Posterior cingulate gyrus (tissue), 11 donors: Measurements from ENCODE around the gene SAMHD1.
"Not testable (repeated sequence)": the region's sequence is repeated elsewhere in the genome, so short reads cannot be mapped to it uniquely, and the experiment has no call there.

Source experiments
- DNase-seq, 10 donors: peaks; one replicate each; pipeline versions ENCODE4 v3.0.0 to v3.0.0-alpha.2; 2020 to 2021; ENCODE audit warnings: mixed read lengths in 3 of 10
- intact Hi-C: fragments of 100-400 bp; cut with DNase I; formaldehyde crosslinking; loops from one replicate; pipeline ENCODE4 v1.15.1; 2023

SAMHD1 gene

DNA sequence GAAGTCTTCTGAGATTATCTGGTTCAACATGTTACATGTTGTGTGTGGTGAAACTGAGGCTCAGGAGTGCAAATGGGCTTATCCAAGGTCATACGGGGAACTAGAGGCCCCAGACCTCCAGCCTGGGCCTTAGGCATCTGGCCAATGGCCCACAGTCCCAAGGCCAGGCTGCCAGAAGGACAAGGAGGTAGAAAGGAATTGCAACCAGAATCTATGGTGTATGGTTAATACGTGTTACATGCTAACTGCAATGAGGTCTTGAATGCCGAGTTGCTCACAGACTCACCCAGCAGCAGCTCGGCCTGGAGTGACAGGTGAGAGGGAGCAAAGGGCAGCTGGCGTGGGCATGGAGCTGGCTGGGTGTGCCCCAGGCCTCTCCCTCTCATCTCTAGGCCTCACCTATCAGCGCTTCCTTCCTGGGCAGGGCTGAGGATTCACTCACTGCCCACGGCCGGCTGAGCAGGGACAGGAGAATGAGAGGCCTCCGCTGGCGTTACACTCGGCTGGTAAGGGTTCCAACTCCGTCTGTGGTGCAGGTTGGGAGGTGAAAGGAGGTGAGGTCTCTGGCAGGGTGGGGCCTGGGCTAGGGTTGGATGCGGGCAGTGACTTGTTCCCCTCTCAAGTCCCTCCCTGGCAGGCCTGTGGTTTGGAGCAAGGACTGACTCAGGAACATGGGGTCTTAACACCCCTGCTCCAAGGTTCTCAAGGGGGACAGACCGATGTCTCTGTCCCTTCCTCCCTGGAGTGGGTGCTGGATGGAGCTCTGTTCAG lies 75.6 kb downstream of the SAMHD1 start, which contains the start of gene TLDC2:
Gene TLDC2 (plus strand): TSS at position 437 of the 771 bp plus-strand sequence. CDS start 37 bp downstream, at position 474.
- intact Hi-C loops = no loop called here

GRCh38 chr20:36875093-36875492 lies 76.4 kb downstream of the SAMHD1 start:
- intact Hi-C loops = not testable (repeated sequence)
- DNase-seq = peak in 2 of 10 donors; percentile 8 to 21

More for the DNA sequence above, 75.6 kb downstream of the SAMHD1 start, which contains the start of gene TLDC2:
- peak in 2 of 10 donors; percentile 46 to 69 for DNase-seq

DNA sequence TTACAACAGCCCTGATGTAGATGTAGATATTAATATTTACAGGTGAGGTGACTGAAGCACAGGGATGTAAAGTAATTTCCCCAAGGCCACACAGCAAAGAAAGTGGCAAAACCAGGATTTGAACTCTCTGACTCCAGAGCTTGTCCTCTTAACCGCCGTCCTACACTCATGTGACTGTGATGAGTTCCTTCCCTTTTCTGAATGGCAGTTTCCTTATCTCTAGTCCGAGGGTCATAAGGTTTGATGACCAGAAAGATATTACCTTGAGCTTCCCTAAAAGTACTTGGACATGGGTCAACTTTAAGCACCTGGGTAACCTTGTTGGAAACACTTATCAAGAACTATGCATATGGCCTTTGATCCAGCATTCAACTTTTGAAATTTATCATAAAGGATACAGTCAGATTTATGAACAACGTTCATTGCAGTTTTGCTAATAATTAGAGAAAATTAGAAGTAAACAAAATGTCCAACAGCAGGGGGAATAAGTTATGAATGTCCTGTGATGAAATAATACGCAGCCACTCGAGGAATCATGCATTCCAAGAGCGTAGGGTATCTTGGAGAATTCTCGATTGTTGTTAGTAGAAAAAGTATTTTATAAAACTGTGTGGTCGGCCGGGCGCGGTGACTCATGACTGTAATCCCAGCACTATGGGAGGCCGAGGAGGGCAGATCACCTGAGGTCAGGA lies 77.9 kb downstream of the SAMHD1 start:
- intact Hi-C loops = no loop called here
- peak in 2 of 10 donors; percentile 32 to 34 for DNase-seq

- intact Hi-C loops = no loop called here
- DNase-seq = peak in 2 of 10 donors; percentile 74 to 88
Observed at GRCh38 chr20:36872852-36873251, 78.7 kb downstream of the SAMHD1 start.

GRCh38 chr20:36871640-36872570 lies 79.6 kb downstream of the SAMHD1 start:
- peak in 2 of 10 donors; percentile 53 to 57 for DNase-seq
- intact Hi-C loops = no loop called here

- intact Hi-C loops = loop anchor here (1.0 kb wide), 1 partner anchor 35 kb away; no protein-coding TSS in a partner anchor
- DNase-seq = peak in 2 of 10 donors; percentile 46 to 82
Observed at GRCh38 chr20:36866681-36867495, 84.6 kb downstream of the SAMHD1 start.

DNA sequence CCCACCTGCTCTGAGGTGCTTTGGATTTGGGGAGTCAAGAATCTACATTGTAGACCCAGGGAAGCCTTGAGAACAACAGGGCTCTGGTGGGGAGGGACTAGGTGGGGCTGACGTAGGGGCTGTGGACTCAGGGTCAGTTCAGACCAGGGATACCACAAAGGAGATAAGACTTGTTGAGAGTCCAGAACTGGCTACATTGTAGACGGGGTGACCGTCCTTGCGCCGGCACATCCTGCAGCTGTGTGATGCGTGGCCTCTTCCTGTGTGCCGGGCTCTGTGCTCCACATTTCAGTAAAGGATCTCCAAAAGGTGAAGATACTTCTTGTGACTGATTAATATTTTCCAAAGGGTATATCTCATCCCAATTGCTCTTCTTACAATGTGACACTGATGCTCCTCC lies 85.3 kb downstream of the SAMHD1 start:
- no peak for DNase-seq
- intact Hi-C loops = loop anchor here (1.0 kb wide), 1 partner anchor 34 kb away; no protein-coding TSS in a partner anchor

DNA sequence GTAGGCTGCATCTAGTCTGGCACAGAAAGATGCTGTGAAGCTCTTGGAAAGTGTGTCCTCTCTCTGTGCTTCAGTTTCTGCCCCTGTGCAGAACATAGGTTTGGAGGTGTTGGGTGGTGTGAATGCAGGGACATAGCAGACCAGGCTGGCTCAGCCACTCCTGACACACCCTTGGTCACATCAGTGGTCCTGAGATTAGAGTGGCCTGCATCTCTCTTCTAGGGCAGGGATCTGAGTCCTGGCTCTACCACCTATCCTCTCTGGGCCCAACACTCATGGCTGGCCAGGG lies 85.7 kb downstream of the SAMHD1 start:
- DNase-seq = no peak

DNA sequence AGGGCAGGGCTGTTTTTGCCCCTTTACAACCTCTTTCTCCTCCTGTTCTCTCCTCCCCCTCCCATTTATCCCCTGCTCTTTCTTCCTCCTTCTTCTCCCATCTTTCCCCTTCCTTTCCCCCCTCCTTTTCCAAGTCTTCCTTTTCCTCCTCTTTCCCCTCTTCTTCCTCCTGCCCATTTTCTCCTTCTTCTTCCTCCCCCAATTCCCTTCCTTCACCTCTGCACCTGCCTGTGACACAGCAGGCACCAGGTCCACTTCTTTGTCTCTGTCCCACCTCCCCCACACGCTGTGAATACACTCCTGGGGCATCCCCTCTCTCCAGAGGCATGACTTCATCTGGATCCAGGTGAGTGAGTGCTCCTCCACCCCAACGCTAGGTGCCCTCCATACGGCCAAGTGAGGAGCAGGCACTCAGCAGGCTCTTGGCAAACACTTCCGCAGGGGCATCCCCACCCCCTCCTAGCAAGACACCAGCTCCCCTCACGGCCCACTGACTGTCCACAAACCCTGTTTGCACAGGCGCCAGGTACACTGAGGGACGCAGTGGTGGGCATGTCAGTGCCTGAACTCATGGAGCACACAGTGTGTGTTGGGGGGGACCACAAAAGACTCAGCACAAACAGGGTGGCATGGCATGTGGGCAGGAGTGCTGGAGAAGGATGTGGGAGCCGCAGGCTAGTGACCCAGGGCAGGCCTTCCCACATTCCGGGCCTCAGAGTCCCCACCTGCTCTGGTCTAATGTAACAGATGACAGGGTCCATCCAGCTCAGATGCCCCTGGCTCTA lies 86.2 kb downstream of the SAMHD1 start:
- no peak for DNase-seq
- intact Hi-C loops = no loop called here

More for the DNA sequence above, 85.7 kb downstream of the SAMHD1 start:
- intact Hi-C loops = loop anchor here (1.0 kb wide), 1 partner anchor 34 kb away; no protein-coding TSS in a partner anchor

GRCh38 chr20:36862857-36863668 lies 88.4 kb downstream of the SAMHD1 start:
- intact Hi-C loops = loop anchor here (2.0 to 5.0 kb wide), 4 partner anchors 41 to 256 kb away; partner anchors contain the start of genes DSN1 and RAB5IF
- peak in 1 of 10 donors; percentile 87 for DNase-seq

GRCh38 chr20:36861875-36862801 lies 89.4 kb downstream of the SAMHD1 start:
- intact Hi-C loops = loop anchor here (2.0 to 5.0 kb wide), 4 partner anchors 40 to 255 kb away; partner anchors contain the start of genes DSN1 and RAB5IF
- DNase-seq = peak; percentile 72 to 97 (median 84)

GRCh38 chr20:36861625-36861874 lies 90.0 kb downstream of the SAMHD1 start:
- peak in 1 of 10 donors; percentile 81 for DNase-seq
- intact Hi-C loops = loop anchor here (5.0 kb wide), 3 partner anchors 39 to 254 kb away; partner anchors contain the start of gene RAB5IF

DNA sequence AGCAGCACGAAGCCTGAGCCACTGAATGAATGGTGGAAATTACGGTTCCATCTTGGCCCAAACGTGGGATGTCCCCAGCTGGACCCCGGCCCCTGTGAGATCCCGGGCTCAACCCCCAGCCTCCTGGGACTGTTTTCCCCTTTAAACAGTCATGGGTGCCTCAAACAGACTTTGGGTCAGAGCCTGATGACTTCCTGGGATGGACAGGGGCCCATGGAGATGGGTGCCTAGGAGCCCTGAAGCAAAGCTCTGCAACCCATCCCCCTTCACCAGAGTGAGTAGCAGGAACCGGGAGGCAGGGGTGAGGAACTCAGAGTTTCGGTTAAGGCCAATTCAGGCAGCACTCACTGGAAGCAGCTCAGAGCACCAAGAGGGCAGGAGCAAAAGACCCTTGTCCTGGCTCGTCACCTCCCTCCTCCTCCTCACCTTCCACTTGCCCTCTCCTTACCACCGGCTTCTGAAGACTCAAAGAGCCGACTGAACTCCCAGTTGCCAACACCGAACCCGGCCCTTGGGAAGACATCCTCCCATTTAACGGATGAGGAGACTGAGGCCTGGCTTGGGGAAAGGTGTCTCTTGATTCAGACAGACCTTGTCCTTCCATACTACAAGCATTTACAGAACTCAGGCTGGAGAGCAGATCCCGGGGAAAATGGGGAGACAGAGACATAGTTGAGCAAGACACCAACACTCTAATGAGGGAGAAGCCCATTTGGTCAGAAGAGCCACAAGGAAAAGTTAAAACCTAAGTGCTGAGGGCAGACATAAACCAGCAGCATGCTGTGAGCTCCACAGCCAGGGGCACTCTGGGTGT lies 90.5 kb downstream of the SAMHD1 start:
- DNase-seq = no peak
- intact Hi-C loops = loop anchor here (5.0 kb wide), 3 partner anchors 39 to 254 kb away; partner anchors contain the start of gene RAB5IF

DNA sequence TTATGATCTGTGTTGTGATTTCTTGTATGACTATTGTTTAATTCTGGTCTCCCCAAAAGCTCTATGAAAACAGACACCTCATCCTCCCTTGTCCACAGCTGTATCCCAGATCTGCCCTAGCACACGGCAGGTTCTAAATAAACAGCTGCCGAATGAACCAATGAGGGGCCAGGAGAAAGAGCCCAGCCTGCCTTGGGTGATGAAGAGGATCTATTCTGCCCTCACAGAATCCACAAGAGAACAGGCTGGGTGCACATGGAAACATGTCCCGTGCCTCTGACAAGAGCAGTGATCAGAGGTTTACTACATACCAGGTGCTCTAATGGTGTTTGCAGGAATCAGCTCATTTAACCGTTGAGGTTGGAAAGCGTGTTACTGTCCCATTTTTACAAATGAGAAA lies 91.2 kb downstream of the SAMHD1 start:
- intact Hi-C loops = loop anchor here (5.0 kb wide), 3 partner anchors 38 to 253 kb away; partner anchors contain the start of gene RAB5IF
- DNase-seq = no peak

DNA sequence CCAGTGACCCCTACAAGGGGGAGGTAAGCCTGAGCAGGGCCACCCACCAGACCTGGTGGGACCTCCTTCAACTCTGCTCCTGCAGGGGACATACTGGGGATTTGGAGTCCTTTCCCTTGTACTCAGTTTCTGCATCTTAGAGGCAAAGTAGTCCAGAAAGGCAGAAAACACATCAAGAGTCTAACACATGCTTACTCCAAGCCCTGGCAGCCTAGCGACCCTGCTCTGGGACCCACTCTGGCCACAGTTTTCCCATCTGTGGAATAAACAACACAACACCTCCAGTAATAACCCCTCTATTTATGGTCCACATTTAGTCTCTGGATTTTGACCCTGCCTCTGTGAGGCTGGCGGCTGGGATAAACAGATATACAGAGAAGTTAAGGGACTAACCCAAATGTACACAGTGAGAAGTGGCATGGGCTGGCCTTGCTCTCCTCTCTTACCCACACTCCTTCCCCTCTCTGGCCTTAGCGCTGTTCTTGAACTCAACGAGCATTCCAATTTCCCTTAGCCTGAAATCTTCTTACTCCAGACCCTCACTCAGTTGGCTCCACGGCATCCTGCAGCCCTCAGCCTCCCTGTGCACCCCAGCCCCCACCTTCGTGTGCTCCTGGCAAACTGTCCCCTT lies 91.7 kb downstream of the SAMHD1 start:
- no peak for DNase-seq
- intact Hi-C loops = loop anchor here (5.0 kb wide), 3 partner anchors 38 to 253 kb away; partner anchors contain the start of gene RAB5IF

DNA sequence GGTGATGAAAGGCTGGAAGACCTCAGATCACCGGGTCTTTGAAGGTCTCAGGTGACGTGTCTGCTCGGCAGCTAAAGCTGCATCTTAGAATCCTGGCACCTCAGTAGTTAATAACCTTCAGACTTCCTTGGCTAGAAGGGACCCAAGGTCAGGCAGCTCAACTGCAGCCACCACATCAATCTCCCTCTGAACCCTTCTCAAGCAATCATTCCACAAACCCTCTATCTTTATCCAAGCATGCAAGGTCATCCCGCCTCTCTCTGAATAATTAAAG lies 92.3 kb downstream of the SAMHD1 start:
- no peak for DNase-seq
- intact Hi-C loops = no loop called here
